BLaER1 treated with 17β-estradiol and CSF1 and Interleukin-3, amounts not matched to agents 10 nM and 100 nM (cell line): ENCODE data around the gene NIN.

Source experiments
- H3K27ac ChIP-seq, 11 experiments: shearing (Covaris generic); formaldehyde crosslinking; 2 replicates each; pipeline ENCODE4 v1.8.1; 2022
- H3K27me3 ChIP-seq, 11 experiments: shearing (Covaris generic); formaldehyde crosslinking; 2 replicates each; pipeline ENCODE4 v1.8.1; 2022
- H3K36me3 ChIP-seq, 11 experiments: shearing (Covaris generic); formaldehyde crosslinking; 2 replicates each; pipeline ENCODE4 v1.8.1; 2022
- H3K4me1 ChIP-seq, 10 experiments: shearing (Covaris generic); formaldehyde crosslinking; 2 replicates each; pipeline ENCODE4 v1.8.1; 2022
- H3K4me2 ChIP-seq, 11 experiments: shearing (Covaris generic); formaldehyde crosslinking; 2 replicates each; pipeline ENCODE4 v1.8.1; 2022
- H3K4me3 ChIP-seq, 10 experiments: shearing (Covaris generic); formaldehyde crosslinking; 2 replicates each; pipeline ENCODE4 v1.8.1; 2022
- H3K9ac ChIP-seq, 11 experiments: shearing (Covaris generic); formaldehyde crosslinking; 2 replicates each; pipeline ENCODE4 v1.8.1; 2022
- H3K9me3 ChIP-seq, 11 experiments: shearing (Covaris generic); formaldehyde crosslinking; replicated peaks in 1 of 11; 2 replicates each; pipeline ENCODE4 v1.8.1; 2022
- H4K20me1 ChIP-seq, 11 experiments: shearing (Covaris generic); formaldehyde crosslinking; 2 replicates each; pipeline ENCODE4 v1.8.1; 2022
- Cebpa-rat ChIP-seq, 11 experiments: shearing (Covaris generic); IDR thresholded peaks; 2 replicates each; pipeline ENCODE4 v1.8.1; 2022

Gene NIN

DNA sequence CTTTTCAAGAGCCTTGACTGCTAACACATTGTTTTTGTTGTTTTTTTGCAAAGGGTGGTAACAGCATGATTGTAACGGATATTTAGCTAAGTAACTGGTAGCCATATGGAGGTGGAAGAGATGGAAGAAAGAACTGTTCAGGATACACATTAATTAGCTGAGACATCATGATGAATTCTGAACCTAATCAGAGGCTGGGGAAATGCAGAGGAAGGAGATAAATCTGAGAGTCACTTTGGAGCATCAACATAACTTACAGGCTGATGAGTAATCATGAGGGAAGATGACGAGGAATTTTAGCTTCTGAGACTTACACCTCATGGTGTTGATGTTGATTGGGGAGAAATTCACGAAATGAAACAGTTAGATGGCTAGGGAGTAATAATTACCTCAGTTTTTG is 62.3 kb downstream of the NIN start:
- no peaks in the 10 kb centered on the region for H3K9me3 ChIP-seq
- no peak overlapping the region for H3K27ac ChIP-seq
- no peaks in the 10 kb centered on the region for H3K27me3 ChIP-seq
- no peak overlapping the region for H3K4me3 ChIP-seq
- no peaks in the 10 kb centered on the region for H3K4me1 ChIP-seq
- peaks cover 96 to 100% (median 99%) of the 10 kb centered on the region in 11 experiments for H3K36me3 ChIP-seq
- H3K4me2 ChIP-seq: no peak overlapping the region
- no peak overlapping the region for H3K9ac ChIP-seq
- no peak for TF ChIP-seq Cebpa-rat (IDR thresholded peaks at IDR 0.05)
- H4K20me1 ChIP-seq: peaks cover 0 to 22% (median 0%) of the 10 kb centered on the region in 11 experiments; a peak in 4 of 22 replicates

GRCh38 chr14:50766338-50766886 is 64.5 kb downstream of the NIN start:
- peaks cover 0 to 27% (median 0%) of the 10 kb centered on the region in 11 experiments; a peak in 3 of 22 replicates for H4K20me1 ChIP-seq
- H3K36me3 ChIP-seq: peaks cover 96 to 100% (median 99%) of the 10 kb centered on the region in 11 experiments
- H3K27ac ChIP-seq: no peak overlapping the region

DNA sequence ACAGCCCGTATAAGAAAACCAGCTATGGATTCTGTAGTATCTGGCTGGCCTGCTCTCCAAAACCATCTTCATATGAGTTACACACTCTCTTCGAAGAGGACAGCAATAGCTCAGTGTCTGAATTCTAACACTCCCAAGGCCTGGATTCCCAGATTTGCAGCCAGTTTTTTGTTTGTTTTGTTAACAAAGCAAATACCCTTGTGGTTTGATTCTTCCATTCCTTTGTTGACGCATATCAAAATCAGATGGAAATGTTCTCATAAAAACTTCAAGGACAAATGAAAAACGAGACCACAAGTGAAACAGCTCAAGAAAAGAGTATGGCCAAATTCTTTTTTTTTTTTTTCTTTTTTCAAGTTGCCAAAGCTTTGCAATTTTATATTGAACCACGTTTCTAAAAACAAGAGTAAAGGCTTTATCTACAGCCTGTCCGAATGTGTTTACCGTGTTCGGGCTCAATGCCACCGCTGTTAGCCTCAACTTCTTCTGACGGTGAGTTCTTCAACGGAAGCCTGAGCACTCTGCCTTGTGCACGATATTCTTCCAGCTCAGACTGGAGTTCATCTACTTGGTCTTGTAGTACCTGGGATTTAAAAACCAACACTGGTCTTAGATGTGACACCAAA is 67.5 kb downstream of the NIN start:
- Histone ChIP-seq H3K27me3 (no peaks in the 10 kb centered on the region), H4K20me1 (peaks cover 0 to 7% (median 0%) of the 10 kb centered on the region in 11 experiments; a peak in 2 of 22 replicates), H3K9ac (no peak overlapping the region), H3K36me3 (peaks cover 96 to 100% (median 98%) of the 10 kb centered on the region in 11 experiments), H3K9me3 (no peaks in the 10 kb centered on the region), H3K4me3 (no peak overlapping the region), H3K27ac (no peak overlapping the region), H3K4me2 (no peak overlapping the region), H3K4me1 (no peaks in the 10 kb centered on the region; a peak in 1 of 20 replicates)
- no peak for TF ChIP-seq Cebpa-rat (IDR thresholded peaks at IDR 0.05)

More at GRCh38 chr14:50766338-50766886, 64.5 kb downstream of the NIN start:
- no peaks in the 10 kb centered on the region for H3K27me3 ChIP-seq
- no peak overlapping the region for H3K4me3 ChIP-seq
- no peak overlapping the region for H3K9ac ChIP-seq
- no peak for TF ChIP-seq Cebpa-rat (IDR thresholded peaks at IDR 0.05)
- no peaks in the 10 kb centered on the region for H3K4me1 ChIP-seq
- H3K9me3 ChIP-seq: no peaks in the 10 kb centered on the region
- H3K4me2 ChIP-seq: no peak overlapping the region

DNA sequence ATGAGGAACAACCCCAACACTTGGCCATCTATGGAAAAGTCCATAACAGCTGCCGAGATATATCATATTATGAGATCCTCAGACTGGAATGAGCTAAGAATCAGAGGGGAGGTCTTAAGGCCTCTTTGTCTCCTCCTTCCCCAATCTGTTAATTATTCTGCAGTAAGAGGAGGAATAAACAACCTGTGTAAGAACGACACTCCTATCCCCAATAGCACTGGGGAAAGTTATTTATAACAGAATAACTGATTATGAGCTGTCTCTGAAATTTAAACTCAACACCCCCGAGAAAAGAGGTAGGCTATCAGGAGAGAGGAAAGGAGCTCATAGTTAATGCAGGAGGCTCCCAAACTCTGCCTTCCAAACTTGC is 68.0 kb downstream of the NIN start:
- Histone ChIP-seq H3K9ac (no peak overlapping the region), H3K4me2 (no peak overlapping the region), H3K4me1 (peaks cover under 1 to 5% (median 2%) of the 10 kb centered on the region in 10 experiments; a peak in 13 of 20 replicates), H3K27ac (no peak overlapping the region), H3K27me3 (no peaks in the 10 kb centered on the region), H3K4me3 (no peak overlapping the region), H3K36me3 (peaks cover 96 to 100% (median 98%) of the 10 kb centered on the region in 11 experiments), H4K20me1 (peaks cover 0 to 12% (median 0%) of the 10 kb centered on the region in 11 experiments; a peak in 3 of 22 replicates), H3K9me3 (no peaks in the 10 kb centered on the region)
- TF ChIP-seq Cebpa-rat (IDR thresholded peaks at IDR 0.05): no peak

GRCh38 chr14:50762001-50762930 is 68.7 kb downstream of the NIN start:
- Histone ChIP-seq H3K4me2 (no peak overlapping the region), H3K27me3 (no peaks in the 10 kb centered on the region), H3K36me3 (peaks cover 98 to 100% (median 99%) of the 10 kb centered on the region in 11 experiments), H3K9me3 (no peaks in the 10 kb centered on the region), H3K9ac (no peak overlapping the region), H3K4me1 (peaks cover 7 to 12% (median 8%) of the 10 kb centered on the region in 10 experiments), H4K20me1 (peaks cover 0 to 19% (median 0%) of the 10 kb centered on the region in 11 experiments; a peak in 5 of 22 replicates), H3K4me3 (no peak overlapping the region), H3K27ac (no peak overlapping the region)
- TF ChIP-seq Cebpa-rat (IDR thresholded peaks at IDR 0.05): no peak

DNA sequence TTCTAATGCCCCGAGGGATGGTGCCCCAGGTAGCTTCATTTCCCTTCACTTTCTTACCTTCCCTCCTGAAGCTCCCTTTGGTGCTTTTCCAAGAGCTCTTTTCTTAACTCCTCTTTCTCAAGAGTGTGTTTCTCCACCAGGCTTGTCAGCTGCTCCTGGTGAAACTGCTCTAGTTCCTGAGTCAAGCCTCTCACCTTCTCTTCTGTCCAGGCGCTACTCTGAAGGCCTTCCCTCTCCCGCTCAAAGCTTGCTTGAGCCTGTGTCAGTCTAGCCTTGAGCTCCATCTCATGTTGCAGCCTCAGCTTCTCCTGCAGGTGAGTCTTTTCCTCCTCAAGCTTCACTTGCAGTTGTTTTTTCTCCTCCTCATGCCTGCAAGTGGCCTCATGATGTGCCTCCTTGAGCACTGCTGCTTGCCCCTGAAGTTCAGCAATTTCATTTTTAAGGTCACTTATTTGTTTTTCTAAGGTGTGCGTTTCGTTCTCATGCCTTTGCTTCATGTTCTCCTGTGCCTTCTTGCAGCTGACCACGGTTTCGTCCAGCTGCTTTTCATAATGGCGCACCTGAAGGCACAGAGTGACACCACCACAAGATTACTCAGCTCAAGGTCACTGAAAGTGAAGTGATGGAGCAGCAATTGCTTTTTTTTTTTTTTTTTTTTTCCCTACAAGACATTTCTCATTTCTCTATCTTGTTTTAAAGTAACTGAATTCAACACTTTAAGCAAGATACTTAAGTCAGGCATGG is 71.0 kb downstream of the NIN start:
- no peak for TF ChIP-seq Cebpa-rat (IDR thresholded peaks at IDR 0.05)
- H3K9ac ChIP-seq: no peak overlapping the region
- H3K9me3 ChIP-seq: no peaks in the 10 kb centered on the region
- H3K4me3 ChIP-seq: no peak overlapping the region
- peaks cover 0 to 27% (median 6%) of the 10 kb centered on the region in 11 experiments; a peak in 9 of 22 replicates for H4K20me1 ChIP-seq
- peaks cover 81 to 100% (median 98%) of the 10 kb centered on the region in 11 experiments for H3K36me3 ChIP-seq
- H3K4me1 ChIP-seq: peaks cover 18 to 30% (median 23%) of the 10 kb centered on the region in 10 experiments
- no peak overlapping the region for H3K4me2 ChIP-seq
- no peaks in the 10 kb centered on the region for H3K27me3 ChIP-seq
- no peak overlapping the region for H3K27ac ChIP-seq

GRCh38 chr14:50758945-50759344 is 72.0 kb downstream of the NIN start:
- Histone ChIP-seq H3K4me3 (no peak overlapping the region), H3K4me2 (no peak overlapping the region), H3K36me3 (peaks cover 80 to 100% (median 98%) of the 10 kb centered on the region in 11 experiments), H3K27ac (no peak overlapping the region), H3K9me3 (no peaks in the 10 kb centered on the region), H3K9ac (no peak overlapping the region), H4K20me1 (peaks cover 0 to 27% (median 6%) of the 10 kb centered on the region in 11 experiments; a peak in 9 of 22 replicates), H3K4me1 (peaks cover 18 to 30% (median 23%) of the 10 kb centered on the region in 10 experiments), H3K27me3 (no peaks in the 10 kb centered on the region)
- TF ChIP-seq Cebpa-rat (IDR thresholded peaks at IDR 0.05): no peak

DNA sequence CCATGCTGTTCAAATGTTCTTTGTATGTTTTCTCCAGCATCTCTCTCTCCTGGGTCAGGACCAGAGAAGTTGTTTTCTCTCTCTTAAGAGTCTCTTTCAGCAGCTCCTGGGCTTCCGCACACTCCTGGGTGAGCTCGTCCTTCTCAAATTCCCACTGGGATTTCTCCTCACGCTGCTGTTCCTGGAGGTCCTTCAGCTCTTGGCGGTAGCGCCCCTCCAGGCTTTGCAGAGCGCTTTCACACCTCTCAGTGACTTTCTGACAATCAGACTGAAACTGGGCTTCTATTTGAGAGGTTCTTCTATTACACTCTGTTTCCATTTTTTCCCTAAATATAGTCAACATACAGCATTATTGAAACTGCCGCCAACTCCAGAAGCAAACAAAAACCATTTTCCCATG is 72.7 kb downstream of the NIN start:
- peaks cover 0 to 27% (median 6%) of the 10 kb centered on the region in 11 experiments; a peak in 9 of 22 replicates for H4K20me1 ChIP-seq
- H3K27me3 ChIP-seq: no peaks in the 10 kb centered on the region
- peaks cover 80 to 100% (median 97%) of the 10 kb centered on the region in 11 experiments for H3K36me3 ChIP-seq
- no peaks in the 10 kb centered on the region for H3K9me3 ChIP-seq
- TF ChIP-seq Cebpa-rat (IDR thresholded peaks at IDR 0.05): no peak
- H3K27ac ChIP-seq: peak overlapping the region in 2 of 11 experiments; percentile 3 to 24; a peak in 1 of 22 replicates
- peaks cover 18 to 30% (median 23%) of the 10 kb centered on the region in 10 experiments for H3K4me1 ChIP-seq
- H3K4me3 ChIP-seq: no peak overlapping the region
- no peak overlapping the region for H3K9ac ChIP-seq
- 0 out of 22 replicates have a peak overlapping the region, but pooled peaks of 1 of the 11 experiments have one; percentile 60 for H3K4me2 ChIP-seq
